Measurements from ENCODE around the gene LGALS7B. TPM values are rescaled to one million over a fixed set of nuclear protein-coding genes. Genes with fewer than 3 reads are reported as not detected.

LGALS7B gene
- not detected in 2 replicates for total RNA-seq (2013; cell fraction: nucleolus; rRNA removed)
- total RNA-seq (2014; rRNA removed) (not detected in 2 replicates), total RNA-seq (2014; rRNA removed; fragmentation: Illumina TruSeq; extraction: Trizol) (not detected in 2 replicates), total RNA-seq (2021) (not detected in 2 replicates), polyA plus RNA-seq (2011; rRNA removed) (not detected in 2 replicates), polyA plus RNA-seq (2014; fragmentation: Illumina TruSeq; extraction: Trizol) (not detected in 2 replicates), polyA plus RNA-seq (2014; fragmentation: Nextera tagmentation; extraction: Ambion mirVana) (not detected), polyA plus RNA-seq (2014; rRNA removed) (not detected in 2 replicates), polyA plus RNA-seq (2016; fragmentation: Nextera tagmentation; extraction: Ambion mirVana) (not detected), polyA minus RNA-seq (2011; rRNA and poly(A)+ RNA removed) (not detected in 2 replicates), Bru-seq, nascent RNA (not detected), BruChase-seq, experiment 1, labeled RNA remaining after a 6-hour chase (not detected), BruChase-seq, experiment 2, labeled RNA remaining after a 2-hour chase (not detected)
- not detected for polyA plus RNA-seq (2011; ENCODE audit: low read depth)
- not detected in 2 replicates for polyA plus RNA-seq (2011; cell fraction: cytosol; rRNA removed)
- not detected in 2 replicates for polyA plus RNA-seq (2011; cell fraction: nucleus; rRNA removed)
- not detected in 2 replicates for polyA plus RNA-seq (2012)
- polyA minus RNA-seq (2011; cell fraction: cytosol; rRNA and poly(A)+ RNA removed) = not detected in 2 replicates
- not detected in 2 replicates for polyA minus RNA-seq (2011; cell fraction: nucleus; rRNA and poly(A)+ RNA removed)
- long read RNA-seq, experiment 1 = 0 reads
- long read RNA-seq, experiment 2 = 0 reads

- no peaks in the 10 kb centered on the region for H3K79me2 ChIP-seq (ENCODE audit: control insufficient read depth, insufficient read depth, low read length)
- H4K20me1 ChIP-seq (ENCODE audit: control insufficient read depth, insufficient read depth) = no peaks in the 10 kb centered on the region
- ATAC-seq = no peak
- H3K9ac ChIP-seq (ENCODE audit: control insufficient read depth, insufficient read depth, low read length) = no peak within 1 kb of the TSS
- SMC1A ChIA-PET (ENCODE audit: uncharacterized antibody, unreplicated experiment) = interaction anchor here (0.5 kb wide), 1 partner anchor 140 kb away, joined by 3 read pairs; no protein-coding TSS in a partner anchor
- FAIRE-seq = no peak
- H2AFZ ChIP-seq (ENCODE audit: control insufficient read depth, low read depth, low read length) = no peak within 1 kb of the TSS
- H3K4me3 ChIP-seq = no peak within 1 kb of the TSS
- RAD21 ChIA-PET (ENCODE audit: unreplicated experiment) = no interaction called here
- 53% methylated on average over 10 of the region's 17 CpGs for WGBS (ENCODE audit: insufficient coverage, insufficient replicate concordance, low lambda C conversion rate, missing lambda C conversion rate)
- H3K36me3 ChIP-seq (ENCODE audit: control insufficient read depth in 2 of 2, insufficient read depth in 2 of 2, low read length in 1 of 2) = no peaks in the 10 kb centered on the region
- BruUV-seq (replicated peaks) = no TSS peak
- in situ Hi-C loops (cut with MboI) = no loop called here
- H3K27ac ChIP-seq (ENCODE audit: control insufficient read depth, insufficient read depth) = no peak within 1 kb of the TSS
- POLR2A ChIA-PET = interaction anchor here (0.6 kb wide), 1 partner anchor 723 kb away, joined by 3 read pairs; no protein-coding TSS in a partner anchor
- intact Hi-C loops (cut with micrococcal nuclease; ENCODE audit: unreplicated experiment) = loop anchor here (10.0 kb wide), 1 partner anchor 96 kb away; no protein-coding TSS in a partner anchor
- H3K27me3 ChIP-seq (replicated peaks in 1 of 2; ENCODE audit: control insufficient read depth in 2 of 2, insufficient read depth in 2 of 2, low read length in 1 of 2) = no peaks in the 10 kb centered on the region; a peak in 1 of 4 replicates
- CTCF ChIA-PET = no interaction called here
- H3K4me2 ChIP-seq (ENCODE audit: control insufficient read depth, insufficient read depth) = no peak within 1 kb of the TSS
- no peaks in the 10 kb centered on the region for H3K4me1 ChIP-seq (ENCODE audit: control insufficient read depth, insufficient read depth, low read length)
- no peak for DNase-seq (ENCODE audit: low read depth, low spot score)
- H3K9me3 ChIP-seq (replicated peaks; ENCODE audit: control insufficient read depth, insufficient read depth, low read length) = no peaks in the 10 kb centered on the region
- TF ChIP-seq E2F4 (IDR thresholded peaks at IDR 0.05; ENCODE audit: low read depth, low read length) (no peak), KLF5 (IDR thresholded peaks at IDR 0.05; ENCODE audit: partially characterized antibody) (no peak), BCL11A (IDR thresholded peaks at IDR 0.05; ENCODE audit: low read depth, low read length) (no peak), EGR1 (IDR thresholded peaks at IDR 0.05; ENCODE audit: borderline replicate concordance in 1 of 2, low read depth in 2 of 2, low read length in 2 of 2) (no peak), SMAD5 (IDR thresholded peaks at IDR 0.05; ENCODE audit: low read depth) (no peak), RB1 (IDR thresholded peaks at IDR 0.05; ENCODE audit: borderline replicate concordance) (no peak), ZNF687 (IDR thresholded peaks at IDR 0.05) (no peak), CTCF (IDR thresholded peaks at IDR 0.05 in 2 of 3, conservative IDR thresholded peaks at IDR 0.05 in 1 of 3; ENCODE audit: control insufficient read depth in 2 of 3, extremely low read depth in 1 of 3, insufficient read depth in 1 of 3, low read depth in 3 of 3, low read length in 3 of 3) (no peak), HDAC2 (IDR thresholded peaks at IDR 0.05) (no peak), PBX3 (IDR thresholded peaks at IDR 0.05; ENCODE audit: insufficient replicate concordance, low read depth, low read length) (no peak), NR2C1 (IDR thresholded peaks at IDR 0.05) (no peak)
Measured at GRCh38 chr19:38788478-38789243, at the start of gene LGALS7B. TSS of gene LGALS7B (plus strand) at chr19:38789200. CDS start at chr19:38789227, 27 bp downstream.

All from GM12878 (cell line).